NCI-H82 treated with DMSO at 0.1 percent for 48 hours (cell line): Measurements from ENCODE around the gene DRP2.
"Not testable (repeated sequence)": the region's sequence is repeated elsewhere in the genome, so short reads cannot be mapped to it uniquely, and the experiment has no call there.

Experiments used
- DNase-seq: peaks from one replicate; lab custom pipeline; 2025; ENCODE audit not compliant: unreplicated experiment; lab: John Stamatoyannopoulos, UW

Gene DRP2, protein sequence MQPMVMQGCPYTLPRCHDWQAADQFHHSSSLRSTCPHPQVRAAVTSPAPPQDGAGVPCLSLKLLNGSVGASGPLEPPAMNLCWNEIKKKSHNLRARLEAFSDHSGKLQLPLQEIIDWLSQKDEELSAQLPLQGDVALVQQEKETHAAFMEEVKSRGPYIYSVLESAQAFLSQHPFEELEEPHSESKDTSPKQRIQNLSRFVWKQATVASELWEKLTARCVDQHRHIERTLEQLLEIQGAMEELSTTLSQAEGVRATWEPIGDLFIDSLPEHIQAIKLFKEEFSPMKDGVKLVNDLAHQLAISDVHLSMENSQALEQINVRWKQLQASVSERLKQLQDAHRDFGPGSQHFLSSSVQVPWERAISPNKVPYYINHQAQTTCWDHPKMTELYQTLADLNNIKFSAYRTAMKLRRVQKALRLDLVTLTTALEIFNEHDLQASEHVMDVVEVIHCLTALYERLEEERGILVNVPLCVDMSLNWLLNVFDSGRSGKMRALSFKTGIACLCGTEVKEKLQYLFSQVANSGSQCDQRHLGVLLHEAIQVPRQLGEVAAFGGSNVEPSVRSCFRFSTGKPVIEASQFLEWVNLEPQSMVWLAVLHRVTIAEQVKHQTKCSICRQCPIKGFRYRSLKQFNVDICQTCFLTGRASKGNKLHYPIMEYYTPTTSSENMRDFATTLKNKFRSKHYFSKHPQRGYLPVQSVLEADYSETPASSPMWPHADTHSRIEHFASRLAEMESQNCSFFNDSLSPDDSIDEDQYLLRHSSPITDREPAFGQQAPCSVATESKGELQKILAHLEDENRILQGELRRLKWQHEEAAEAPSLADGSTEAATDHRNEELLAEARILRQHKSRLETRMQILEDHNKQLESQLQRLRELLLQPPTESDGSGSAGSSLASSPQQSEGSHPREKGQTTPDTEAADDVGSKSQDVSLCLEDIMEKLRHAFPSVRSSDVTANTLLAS

DNA sequence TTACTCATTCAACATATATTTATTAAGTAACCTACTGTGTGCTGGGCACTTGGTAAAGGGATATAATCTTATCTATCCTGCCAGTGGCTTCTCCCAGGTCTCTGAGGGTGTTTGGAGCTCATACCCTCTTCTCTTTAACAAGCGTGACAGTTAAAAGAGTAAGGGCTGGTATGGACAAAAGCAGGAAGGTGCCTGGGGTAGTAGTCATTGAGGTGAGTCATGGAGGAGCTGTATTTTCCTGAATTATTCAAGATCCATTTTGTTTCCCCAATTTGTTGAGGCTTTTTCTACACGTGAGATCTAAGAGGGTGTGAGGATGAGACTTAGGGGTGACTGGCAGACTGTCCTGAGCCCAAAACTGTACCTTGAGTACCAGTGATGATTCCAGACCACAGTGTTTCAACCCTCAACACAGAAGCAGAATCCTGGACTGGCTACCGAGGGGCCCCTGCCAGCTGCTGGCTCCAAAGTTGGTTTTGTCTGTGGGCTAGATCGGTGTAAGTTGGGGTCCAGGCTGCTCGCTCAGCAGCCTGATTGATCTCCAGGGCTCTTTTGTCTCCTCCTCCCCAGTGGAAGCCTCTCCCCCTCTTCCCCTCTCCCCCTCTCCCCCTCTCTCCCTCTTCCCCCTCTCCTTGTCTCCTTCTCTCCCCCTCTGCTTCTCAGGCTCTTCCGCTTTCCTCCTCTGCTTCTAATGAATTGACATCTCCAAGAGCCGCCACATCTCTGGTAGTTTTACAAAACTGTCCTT, at the start of gene DRP2:
TSS of gene DRP2 (plus strand) at position 671 of the 748 bp plus-strand sequence. CDS start 11,862 bp downstream, outside the sequence.
- DNase-seq: no peak

DNA sequence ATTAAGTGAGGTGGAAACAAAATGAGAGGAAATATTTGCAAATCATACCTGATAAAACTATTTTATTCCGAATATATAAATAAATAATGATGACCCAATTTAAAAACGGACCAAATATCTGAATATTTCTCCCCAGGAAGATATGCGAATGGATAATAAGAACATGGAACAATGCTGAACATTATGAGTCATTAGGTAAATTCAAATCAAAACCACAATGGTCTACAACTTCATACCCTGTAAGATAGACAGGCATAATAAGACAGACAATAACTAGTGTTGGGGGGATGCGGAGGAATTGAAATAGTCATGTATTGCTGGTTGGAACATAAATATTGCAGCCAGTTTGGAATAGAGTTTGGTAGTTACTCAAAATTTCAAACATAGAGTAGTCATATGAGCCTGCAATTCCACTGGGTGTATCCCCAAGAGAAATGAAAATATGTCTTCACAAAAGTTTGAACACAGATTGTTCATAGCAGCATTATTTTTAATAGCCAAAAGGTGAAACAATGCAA, 47.6 kb upstream of the DRP2 start:
- no peak for DNase-seq

DNA sequence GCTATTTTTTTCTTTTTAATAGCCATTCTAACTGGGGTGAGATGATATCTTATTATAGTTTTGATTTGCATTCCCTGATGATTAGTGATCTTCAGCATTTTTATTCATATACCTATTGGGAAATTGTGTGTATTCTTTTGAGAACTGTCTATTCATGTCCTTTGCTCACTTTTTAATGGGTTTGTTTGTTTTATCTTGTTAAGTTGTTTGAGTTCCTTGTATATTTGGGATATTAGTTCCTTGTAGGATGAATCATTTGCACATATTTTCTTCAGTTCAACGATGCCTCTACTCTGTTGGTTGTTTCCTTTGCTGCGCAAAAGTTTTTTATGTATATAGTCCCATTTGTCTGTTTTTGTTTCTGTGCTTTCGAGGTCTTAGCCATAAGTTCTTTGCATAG, 43.1 kb upstream of the DRP2 start:
- DNase-seq: no peak

DNA sequence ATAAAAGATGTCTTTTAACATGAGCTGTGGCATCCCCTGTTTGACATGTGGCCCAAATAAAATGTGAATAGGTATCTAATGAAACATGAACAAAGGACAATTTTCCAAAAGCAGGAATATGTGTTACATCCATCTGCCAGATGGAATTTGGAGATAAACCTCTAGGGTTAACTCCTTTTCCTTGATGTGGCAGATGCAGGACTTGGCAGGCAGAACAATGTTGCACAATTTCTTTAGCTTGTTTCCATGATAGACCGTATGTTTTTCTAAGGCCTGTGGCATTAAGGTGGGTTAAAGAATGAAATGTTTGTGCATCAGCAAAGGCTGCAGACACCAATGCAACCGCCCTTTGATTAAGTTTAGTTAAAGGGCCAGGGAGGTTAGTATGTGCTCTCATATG, 34.7 kb upstream of the DRP2 start:
- not testable (repeated sequence) for DNase-seq

DNA sequence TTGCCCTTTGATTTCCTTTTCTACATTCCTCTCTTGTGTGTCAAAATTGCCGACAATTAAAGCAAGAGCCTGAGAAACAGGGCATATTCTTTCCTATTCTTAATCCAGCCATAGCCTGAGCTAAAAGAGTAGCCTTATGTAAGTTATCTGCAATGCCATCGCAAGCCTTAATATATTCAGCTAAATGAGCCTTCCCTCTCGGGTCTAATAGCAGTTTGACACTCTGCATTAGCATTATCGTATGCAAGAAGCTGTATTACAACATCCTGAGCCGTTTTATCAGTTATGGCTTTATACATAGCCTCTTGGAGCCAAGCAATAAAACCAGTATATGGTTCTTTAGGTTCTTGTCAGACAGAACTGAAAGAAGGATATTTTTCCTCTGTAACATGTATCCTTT, 31.6 kb upstream of the DRP2 start:
- not testable (repeated sequence) for DNase-seq

DNA sequence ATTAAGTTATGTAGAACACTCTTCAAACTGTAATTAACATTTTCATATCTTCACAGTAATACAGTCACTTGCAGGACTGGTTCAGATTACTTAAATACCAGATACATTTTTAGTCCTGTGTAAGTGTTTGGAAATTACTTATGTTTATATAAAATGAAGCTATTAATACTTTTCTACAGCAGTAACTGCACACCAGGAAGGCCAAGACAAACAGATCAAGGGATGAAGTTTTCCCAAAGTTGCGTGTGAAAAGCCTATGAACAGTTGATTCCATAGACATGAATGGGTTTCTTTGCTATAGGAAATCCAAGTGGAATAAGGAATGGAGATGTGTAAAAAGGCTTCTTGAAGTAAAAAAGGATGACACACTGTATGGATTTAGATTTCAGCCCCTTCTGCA, 28.9 kb upstream of the DRP2 start:
- no peak for DNase-seq

DNA sequence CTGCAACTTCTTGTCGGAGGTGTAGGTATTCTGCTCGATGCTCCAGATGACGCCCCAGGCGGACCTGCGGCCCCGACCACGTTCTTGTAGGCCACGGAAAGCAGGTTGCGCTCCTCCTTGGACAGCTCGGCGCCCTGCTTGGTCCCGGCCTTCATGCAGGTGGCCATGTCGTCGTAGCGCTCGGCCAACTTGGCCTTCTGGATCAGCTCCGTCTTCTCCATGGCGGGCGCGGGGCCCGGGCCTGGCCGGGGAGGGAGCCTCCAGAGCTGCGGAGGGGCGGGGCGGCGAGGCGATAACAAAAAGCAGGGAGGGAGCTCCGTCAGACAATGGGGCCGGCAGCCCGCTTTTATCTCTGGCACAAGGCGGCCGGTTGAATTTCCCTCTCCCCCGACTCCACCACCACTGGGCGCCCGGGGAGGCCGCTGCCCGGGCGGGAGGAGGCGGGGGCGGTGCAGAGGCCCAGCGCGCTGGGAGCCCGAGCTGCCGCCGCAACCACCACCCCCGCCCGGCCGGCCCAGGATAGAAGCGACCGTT, 28.3 kb upstream of the DRP2 start:
- DNase-seq: no peak

DNA sequence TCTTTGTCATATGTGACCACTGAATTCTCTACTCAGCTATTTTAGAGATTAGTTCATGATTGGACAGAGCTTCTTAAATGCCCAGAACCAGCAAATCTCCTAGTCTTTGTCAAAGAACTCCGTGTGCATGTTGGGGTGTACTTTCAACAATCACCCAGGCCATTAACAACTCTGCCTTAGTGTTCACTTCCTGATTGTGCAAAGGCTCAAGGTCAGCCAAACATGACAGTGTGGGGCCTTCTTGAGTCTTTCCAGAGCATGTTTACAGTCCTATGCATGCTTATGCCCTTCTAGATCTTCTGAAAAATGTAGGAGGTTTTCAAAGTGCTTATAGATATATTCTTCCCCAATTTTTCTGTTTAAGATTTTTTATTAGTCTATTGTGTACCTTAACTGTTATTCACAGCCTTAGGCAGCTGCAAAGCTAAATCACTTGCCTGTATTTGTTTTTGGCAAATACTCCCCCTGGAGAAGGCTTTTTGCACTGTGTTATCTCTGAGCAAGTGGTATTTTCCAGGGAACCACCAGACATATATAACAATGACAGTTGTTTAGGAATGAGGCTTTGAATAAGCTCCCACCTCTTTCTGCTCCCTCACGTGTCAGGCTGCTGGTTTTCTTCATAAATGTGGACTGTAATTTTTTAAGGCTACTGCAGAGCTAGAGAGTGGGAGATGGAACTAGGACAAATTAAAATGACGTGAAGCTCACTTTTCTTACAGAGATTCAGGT, 24.0 kb upstream of the DRP2 start:
- DNase-seq: no peak

DNA sequence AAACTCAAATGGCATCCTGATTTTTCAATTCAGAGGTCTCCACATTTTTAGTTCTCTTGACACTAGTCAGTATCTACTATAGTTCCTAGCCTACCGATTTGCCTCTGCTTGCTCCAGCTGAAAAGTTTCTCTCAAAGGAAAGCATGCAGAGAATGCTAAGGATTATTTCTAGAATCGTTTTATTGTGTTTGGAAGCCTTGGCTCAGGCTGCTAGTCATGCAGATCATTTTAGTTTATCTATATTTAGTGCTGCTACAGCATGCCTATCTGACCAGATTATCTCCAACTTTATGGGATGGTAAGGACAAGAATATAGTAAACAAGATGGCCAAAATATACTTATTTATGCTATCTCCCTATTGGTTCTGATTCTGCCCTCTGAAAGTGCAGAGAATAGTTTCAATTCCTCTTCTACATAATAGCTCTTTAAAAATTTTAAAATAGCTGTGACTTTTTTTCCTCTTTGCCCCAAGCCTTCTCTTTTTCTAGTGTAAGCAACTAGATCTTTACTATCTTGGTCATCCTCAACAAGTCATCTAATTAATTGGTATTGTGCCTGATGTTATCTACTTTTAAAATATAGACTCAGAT, 15.7 kb upstream of the DRP2 start:
- no peak for DNase-seq

DNA sequence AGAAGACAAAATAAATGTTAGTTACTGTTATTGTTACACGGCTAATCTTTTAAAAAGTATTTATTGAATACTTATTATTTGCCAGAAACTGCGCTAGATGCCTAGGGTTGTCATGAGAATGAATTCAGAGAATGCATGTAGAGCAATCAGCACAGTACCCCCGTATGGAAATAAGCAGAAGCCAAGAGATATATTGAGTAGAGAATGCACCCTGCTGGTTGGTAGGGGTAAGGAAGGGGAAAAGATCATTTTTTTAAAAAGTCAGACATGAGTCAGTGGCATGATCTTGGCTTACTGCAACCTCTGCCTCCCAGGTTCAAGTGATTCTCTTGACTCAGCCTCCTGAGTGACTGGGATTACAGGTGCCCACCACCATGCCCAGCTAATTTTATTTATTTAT, 13.1 kb upstream of the DRP2 start:
- DNase-seq: peak; percentile 7

DNA sequence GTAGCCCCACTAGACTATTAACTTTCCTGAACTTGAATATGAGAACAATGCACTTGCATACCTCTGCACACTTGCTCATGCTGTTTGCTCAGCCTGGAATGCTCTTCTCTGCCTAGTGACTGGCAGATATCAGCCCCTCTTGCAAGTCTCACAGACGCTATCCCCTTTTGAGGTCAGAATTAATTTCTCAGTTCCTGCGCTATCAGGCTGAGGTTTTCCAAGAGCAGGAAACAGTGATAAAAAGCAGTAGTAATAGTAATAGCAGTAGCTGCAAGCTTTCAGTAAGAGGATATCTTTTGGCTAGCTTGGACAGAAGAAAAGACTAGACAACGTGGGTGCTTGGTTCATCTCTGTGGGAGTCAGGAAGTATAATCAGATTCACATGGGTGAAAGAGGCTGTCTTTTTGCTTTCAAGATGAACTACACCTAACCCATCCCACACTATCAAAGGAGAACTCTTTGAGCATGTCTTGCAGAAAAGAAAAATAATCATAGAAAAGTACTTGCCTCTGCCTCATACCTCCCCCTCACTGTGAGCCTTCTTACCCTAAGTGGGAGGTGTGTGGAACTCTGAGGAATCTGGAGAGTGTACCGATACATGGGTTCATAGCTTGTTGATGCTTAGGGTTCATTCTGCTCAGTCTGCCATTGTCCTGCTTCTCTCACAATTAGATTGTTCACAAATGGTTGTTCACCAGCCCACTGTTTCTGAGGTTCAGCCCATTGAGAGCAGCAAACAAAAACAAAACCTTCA, 11.3 kb upstream of the DRP2 start:
- no peak for DNase-seq

DNA sequence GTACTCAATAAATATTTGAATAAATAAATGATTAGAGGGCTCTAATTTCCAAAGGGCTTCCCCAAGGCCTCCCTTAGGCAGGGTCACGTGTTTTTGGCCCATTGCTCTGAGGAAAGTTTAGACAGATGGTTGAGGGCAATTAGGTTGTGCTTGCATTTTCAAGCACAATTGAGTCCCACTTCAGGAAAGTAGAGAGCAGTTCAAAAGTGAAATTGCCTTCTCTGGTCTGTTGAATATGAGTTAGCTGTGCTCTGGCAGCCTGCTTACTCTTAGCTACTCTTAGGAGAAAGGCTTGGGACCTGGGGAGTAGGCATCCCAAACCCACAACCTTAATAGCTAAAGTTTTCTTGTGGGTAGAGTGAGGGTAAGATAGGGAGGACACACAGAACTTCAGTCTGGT, 9.0 kb upstream of the DRP2 start:
- no peak for DNase-seq

DNA sequence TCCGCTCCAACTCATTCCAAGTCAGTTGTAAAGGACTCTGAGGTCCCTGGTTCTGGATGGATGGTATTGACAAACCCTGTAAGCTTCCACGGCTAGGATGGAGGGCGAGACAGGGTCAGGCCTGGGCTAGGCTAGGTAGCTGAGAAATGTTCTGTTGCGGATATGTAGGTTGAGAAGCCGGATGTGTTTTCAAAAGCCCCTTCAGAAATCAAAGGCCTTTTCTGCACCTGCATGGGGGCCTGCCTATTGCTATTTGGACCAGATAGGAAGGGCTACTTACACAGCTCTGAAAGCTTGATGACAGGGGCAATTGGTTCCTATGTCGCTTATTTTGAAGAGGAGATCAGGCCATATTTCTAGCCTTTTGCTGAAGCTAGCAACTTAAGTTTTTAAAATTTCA, 1.9 kb upstream of the DRP2 start:
- DNase-seq: no peak

DNA sequence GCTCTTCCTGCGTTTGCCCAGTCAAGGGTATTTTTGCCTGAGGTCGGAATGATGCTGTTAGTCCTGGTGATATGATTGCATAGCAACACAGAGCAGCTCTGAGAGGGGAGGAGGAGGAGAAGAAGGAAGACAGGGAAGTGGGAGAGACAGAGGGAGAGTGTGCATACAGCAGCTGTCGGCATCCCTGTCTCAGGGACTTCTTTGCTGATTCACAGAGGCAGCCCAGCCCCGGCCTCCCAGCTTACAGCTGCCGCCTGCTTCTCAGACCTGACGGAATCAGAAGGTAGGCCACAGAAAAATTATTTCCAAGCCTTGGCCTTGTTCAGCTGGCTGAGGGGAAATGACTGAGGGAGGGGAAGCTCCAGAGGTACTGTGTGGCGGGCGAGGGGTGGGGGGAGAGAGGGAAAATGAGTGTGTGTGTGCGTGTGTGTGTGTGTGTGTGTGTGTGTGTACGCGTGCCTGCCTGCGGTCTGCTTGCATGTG, 319 bp downstream of the DRP2 start:
- DNase-seq: no peak

DNA sequence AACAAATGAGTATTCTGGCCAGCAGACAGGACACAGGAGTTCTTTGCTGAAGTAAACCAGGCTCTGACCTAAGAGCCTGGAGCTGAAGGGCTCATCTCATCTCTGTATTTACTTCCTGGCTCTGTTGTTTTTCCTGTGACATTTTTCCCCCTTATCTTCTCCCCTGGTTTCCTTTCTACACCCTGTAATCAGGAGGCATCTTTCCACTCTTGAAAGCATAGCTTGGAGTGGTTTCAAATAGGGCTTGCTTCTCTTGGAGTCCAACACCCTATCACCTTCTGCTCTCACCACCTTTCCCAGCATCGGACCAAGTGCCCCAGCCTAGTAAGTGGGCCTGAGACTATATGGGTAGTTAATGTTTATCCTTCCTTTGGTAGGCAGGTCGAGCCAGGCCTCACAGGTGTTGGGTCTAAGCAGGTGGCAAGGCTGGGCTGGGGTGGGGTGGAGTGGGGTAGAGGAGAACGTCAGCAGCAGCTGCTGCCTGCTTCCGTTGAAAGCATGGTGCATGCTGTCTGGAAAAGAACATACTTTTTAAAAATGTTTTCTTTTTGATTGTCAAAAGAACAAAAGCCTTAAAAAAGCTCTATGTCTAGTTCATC, 1.2 kb downstream of the DRP2 start:
- DNase-seq: no peak

DNA sequence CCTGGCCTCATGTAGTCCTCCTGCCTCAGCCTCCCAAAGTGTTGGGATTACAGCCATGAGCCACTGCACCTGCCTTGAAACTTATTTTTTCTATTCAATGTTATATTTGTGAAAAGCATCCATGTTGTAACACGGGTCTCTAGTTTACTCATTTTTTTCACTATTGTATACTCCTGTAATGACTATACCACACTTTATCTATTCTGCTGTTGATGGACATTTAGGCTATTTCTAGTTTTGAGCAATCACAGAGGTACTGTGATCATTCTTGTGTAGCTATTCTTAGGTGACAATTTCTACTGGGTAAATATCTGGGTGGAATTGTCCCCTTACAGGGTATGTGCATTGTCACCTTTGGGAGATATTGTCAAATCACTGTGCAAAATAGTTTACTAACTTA, 3.6 kb downstream of the DRP2 start:
- DNase-seq: no peak

DNA sequence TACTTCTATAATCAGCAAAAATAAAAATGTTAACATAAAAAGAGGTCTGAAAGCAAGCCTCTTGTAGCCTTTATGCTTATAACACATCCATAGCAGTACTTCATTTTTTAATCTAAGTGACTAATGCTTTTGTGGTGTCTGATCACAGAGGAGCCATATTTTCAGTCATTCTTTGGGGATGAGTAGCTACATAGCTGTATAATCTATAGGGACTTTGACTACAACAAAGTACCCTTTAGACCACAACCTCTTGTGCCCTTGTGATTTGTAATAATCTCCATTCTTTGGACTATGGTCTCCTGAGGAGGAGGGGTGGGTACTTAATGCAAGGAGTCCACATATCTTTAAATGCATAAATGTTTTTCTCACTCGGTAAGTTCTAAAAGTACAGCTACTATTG, 9.6 kb downstream of the DRP2 start:
- DNase-seq: no peak

DNA sequence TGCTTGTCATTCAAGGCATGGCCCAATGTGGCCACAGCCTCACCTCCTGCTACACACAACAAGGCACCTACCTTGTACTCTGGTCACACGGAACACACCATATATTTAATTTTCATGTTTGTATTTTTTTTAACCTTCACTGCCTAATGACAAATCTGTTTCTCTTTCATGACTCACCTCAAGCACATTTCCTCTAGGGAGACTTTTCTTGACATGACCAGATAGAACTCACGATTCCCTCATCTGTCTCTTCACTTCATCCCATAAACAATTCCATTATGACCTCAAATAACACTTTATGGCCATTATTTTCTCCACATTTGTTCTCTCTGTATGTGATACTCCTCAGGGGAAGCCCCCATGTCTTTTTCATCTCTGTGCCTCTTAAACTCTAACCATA, 11.1 kb downstream of the DRP2 start:
- no peak for DNase-seq

DNA sequence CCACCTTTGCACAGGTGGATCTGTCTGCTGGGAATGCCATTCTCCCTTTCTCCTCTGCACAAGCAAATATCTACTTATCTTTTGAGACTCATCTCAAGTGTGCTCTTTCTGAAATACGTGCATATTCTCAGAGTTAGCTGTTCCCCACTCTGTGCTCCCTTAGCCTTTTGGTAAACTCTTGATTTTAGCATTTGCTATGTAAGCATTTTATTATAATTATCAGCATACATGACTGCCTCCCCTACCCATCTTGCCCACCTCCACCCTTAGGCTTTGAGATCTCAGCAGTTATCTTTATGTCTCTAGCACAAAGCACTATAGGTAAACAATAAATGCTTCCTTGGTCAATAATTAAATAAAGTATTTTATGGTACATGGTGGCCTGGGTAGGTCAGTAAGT, 11.5 kb downstream of the DRP2 start:
- DNase-seq: no peak
